NB4 (cell line): ENCODE measurements around the gene PROZ.

Experiments
- DNase-seq: peaks from one replicate; pipeline ENCODE4 v3.0.0; 2010; ENCODE audit warnings: low read depth
- H3K4me3 ChIP-seq: one replicate; pipeline ENCODE4 v1.5.1; 2011; ENCODE audit warnings: mild to moderate bottlenecking, low read depth, low read length, moderate library complexity
- CTCF ChIP-seq: IDR thresholded peaks from one replicate; pipeline ENCODE4 v1.5.1; 2012; ENCODE audit warnings: low read depth, low read length
- MAX ChIP-seq: IDR thresholded peaks from 2 replicates; pipeline ENCODE4 v1.6.1; 2011; ENCODE audit warnings: low read depth, low read length
- MYC ChIP-seq: IDR thresholded peaks from 2 replicates; pipeline ENCODE4 v1.6.1; 2011; ENCODE audit warnings: low read depth, low read length
- POLR2A ChIP-seq: IDR thresholded peaks from 2 replicates; pipeline ENCODE4 v1.6.1; 2011; ENCODE audit warnings: mild to moderate bottlenecking; ENCODE audit not compliant: insufficient read length; ENCODE audit errors: extremely low read depth

Gene PROZ

GRCh38 chr13:113195360-113195759 lies 36.9 kb downstream of the PROZ start:
- no peak for TF ChIP-seq MAX
- no peak for TF ChIP-seq CTCF
- TF ChIP-seq POLR2A: no peak
- TF ChIP-seq MYC: no peak
- no peak for DNase-seq
- H3K4me3 ChIP-seq: no peak overlapping the region

- TF ChIP-seq MAX: no peak
- TF ChIP-seq MYC: no peak
- no peak for TF ChIP-seq POLR2A
- TF ChIP-seq CTCF: no peak
- H3K4me3 ChIP-seq: no peak overlapping the region
- no peak for DNase-seq
These were observed 38.7 kb downstream of the PROZ start for GRCh38 chr13:113196970-113197737.

DNA sequence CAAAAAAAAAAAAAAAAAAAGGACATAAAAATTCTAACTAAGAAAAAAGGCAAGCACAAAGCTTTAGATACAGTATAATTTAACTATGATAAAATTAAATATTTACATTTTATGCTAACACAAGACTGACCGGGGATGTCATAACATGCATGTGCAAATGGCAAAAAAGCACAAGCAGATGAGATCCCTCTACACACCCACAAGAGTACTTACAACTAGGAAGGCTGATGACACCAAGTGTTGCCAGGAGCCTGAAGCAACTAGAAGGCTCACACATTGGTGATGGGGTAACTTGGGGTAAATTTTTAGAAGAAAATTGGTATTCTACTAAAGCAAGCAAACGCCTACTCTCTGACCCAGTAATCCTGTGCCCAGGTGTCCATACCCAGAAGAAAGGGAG lies 43.4 kb downstream of the PROZ start:
- no peak for TF ChIP-seq POLR2A
- TF ChIP-seq CTCF: no peak
- no peak for TF ChIP-seq MYC
- no peak for TF ChIP-seq MAX
- no peak for DNase-seq
- H3K4me3 ChIP-seq: no peak overlapping the region

DNA sequence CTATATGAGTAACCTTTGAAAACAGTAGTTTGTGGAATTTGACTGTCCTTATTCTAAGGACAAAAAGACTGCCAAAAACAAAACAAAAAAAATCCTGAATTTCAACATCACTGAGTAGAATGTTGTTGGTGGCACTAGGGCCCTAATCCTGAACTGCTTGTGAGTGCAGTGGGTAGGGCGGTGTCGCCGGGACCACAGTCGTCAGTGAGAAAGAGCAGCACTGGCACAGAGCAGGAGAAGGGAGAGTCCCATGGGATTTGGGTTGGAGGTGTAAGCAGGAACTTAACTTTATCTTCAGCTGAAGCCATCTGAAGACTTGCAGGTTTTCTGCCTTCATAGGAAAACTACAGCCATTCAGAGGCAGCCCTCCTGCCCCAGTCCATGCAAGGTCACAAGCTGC lies 44.5 kb downstream of the PROZ start:
- no peak for TF ChIP-seq MAX
- TF ChIP-seq MYC: no peak
- TF ChIP-seq CTCF: no peak
- TF ChIP-seq POLR2A: no peak
- H3K4me3 ChIP-seq: peak overlapping the region; percentile 22
- DNase-seq: peak; percentile 45

DNA sequence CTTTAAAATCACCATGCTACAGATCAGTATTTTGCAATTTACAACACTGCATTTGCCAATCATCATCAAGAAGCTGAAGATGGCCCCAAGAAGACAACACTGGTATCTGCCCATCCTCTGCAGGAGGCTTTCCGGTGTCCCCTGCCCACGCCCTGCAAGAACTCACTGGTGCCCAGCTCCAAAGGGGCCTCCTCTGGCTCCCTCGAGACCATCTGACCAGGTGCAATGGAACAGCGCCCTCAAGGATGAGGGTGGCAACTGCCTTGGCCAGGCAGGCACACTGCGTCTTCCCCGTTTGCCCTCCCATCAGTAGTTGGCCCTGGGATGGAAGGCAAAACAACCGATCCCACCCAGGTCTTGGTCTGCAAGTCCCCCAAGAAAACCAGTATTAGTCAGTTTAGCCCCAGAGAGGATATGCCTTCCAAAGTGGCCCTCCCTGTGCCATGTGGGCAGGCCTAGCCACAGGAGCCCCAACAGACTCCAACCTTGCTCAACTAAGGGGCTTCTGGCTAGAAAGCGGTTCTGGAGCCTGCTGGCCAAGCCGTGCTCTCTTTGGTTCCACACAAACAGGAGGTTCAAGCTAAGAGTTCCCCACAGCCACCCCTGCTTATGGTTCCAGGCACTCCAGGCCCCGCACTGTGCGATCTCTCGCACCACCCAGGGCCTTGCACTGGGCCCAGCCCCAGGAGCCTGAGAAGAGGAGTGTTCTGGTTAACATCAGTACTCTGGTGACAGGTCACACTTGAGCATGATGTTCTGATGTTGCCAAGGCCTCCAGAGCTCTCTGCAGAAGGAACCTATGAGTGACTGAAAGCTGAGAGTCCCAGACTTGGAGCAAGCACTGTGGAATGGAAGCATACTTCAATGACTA lies 45.3 kb downstream of the PROZ start:
- TF ChIP-seq MYC: peak; percentile 63
- no peak for TF ChIP-seq POLR2A
- TF ChIP-seq CTCF: peak; percentile 5
- peak; percentile 44 for TF ChIP-seq MAX
- H3K4me3 ChIP-seq: peak overlapping the region; percentile 22
- DNase-seq: peak; percentile 85
